ENCODE measurements around the gene SAMD3.
"Not testable (repeated sequence)": the region's sequence is repeated elsewhere in the genome, so short reads cannot be mapped to it uniquely, and the experiment has no call there.

The SAMD3 gene

DNA sequence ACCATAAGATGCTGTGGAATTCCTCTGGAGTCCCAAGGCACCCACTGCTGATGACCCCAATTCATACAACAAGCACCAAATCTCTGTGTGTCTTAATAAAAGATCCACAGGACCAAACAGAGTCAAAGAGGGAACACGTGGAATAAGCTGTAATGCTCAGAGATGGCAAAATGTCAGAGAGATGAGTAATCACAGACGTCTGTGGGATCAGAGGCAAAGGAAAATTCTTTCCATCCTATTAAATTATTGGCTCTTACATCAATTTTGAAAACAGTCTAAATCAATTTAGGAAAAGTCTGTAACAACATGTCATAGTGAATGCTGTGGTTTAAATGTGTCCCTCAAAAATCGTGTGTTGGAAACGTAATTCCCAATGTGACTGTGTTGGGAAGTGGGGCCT, 17.5 kb upstream of the SAMD3 start:
- Histone ChIP-seq H4K8ac (ENCODE audit: low read length) (no peak overlapping the region), H2BK12ac (ENCODE audit: low read length in 2 of 2) (no peak overlapping the region), H4K91ac (ENCODE audit: low read length) (no peak overlapping the region), H2BK15ac (ENCODE audit: low read depth, poor library complexity, severe bottlenecking) (no peak overlapping the region), H2BK5ac (ENCODE audit: low read depth, low read length, poor library complexity, severe bottlenecking) (no peak overlapping the region), H3K4me2 (ENCODE audit: low read length, poor library complexity, severe bottlenecking) (no peak overlapping the region), H3K27me3 (ENCODE audit: control insufficient read depth in 1 of 2, insufficient read depth in 1 of 2, low read length in 2 of 2) (no peaks in the 10 kb centered on the region), H3K9me3 (ENCODE audit: control insufficient read depth, low read length) (no peaks in the 10 kb centered on the region), H3K79me1 (replicated peaks; ENCODE audit: low read length, poor library complexity, severe bottlenecking) (no peaks in the 10 kb centered on the region), H2AK5ac (ENCODE audit: low read length, severe bottlenecking) (no peak overlapping the region), H3K36me3 (ENCODE audit: control insufficient read depth in 1 of 2, insufficient read depth in 2 of 2, low read depth in 1 of 2, low read length in 2 of 2) (no peaks in the 10 kb centered on the region), H3K23ac (ENCODE audit: low read length in 2 of 2) (no peak overlapping the region), H3K14ac (ENCODE audit: low read length in 2 of 2) (no peak overlapping the region), H3K4me3 (ENCODE audit: insufficient read depth in 1 of 2, low read depth in 1 of 2, low read length in 2 of 2) (no peak overlapping the region), H3K4ac (ENCODE audit: low read depth in 1 of 2, low read length in 2 of 2) (no peak overlapping the region), H3K27ac (ENCODE audit: low read length, poor library complexity, severe bottlenecking) (no peak overlapping the region), H3K9ac (ENCODE audit: low read length) (peak overlapping the region; percentile 22), H3K18ac (ENCODE audit: low read depth in 1 of 2, low read length in 2 of 2) (no peak overlapping the region), H3K4me1 (ENCODE audit: control insufficient read depth, insufficient read depth, low read depth, low read length) (no peaks in the 10 kb centered on the region), H2BK120ac (ENCODE audit: low read depth, low read length) (no peak overlapping the region), H2AFZ (ENCODE audit: low read depth, low read length) (no peak overlapping the region)
- 95% methylated on average over 2 of the region's 4 CpGs for WGBS
- peak; percentile 19 for DNase-seq

DNA sequence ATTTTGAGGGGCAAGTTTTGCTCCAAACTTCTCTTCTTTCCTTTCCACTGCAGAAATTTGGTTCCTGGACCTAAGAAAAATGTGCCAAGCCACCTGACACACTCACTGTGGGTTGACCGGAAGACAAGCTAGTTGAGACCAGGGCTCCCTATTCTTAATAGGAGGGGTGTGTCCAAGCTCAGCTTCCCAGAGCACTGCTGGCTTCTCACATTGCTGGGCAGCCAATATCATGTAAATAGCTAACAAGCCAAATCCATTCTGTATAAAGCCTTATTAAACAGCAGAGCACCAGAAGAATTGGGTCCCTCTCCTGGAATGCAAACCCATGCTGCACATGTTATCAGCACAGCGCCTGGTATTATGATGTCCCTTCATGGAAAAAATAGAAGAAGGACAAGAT, 17.0 kb upstream of the SAMD3 start:
- no peak overlapping the region for H4K8ac ChIP-seq (ENCODE audit: low read length)

DNA sequence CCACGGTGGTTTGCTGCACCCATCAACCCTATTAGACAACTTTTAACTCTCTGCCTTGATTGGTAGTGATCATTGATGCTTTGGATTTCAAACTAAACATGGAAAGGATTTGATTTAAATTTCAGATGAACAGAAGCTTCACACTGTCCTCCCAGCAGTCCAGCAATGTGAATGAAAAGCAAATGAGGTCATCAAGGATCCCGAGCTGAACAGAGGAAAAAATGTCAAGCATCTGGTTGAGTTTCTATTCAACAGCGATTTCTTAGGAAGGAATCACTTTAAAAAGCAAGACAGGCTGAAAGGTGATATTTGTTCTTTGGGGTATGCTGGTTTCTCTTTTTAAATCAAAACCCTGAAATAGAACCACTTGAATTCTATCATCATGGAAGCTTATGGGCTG, 10.6 kb upstream of the SAMD3 start:
- Histone ChIP-seq H3K9me3 (ENCODE audit: control insufficient read depth, low read length) (no peaks in the 10 kb centered on the region), H3K4me3 (ENCODE audit: insufficient read depth in 1 of 2, low read depth in 1 of 2, low read length in 2 of 2) (no peak overlapping the region), H2AFZ (ENCODE audit: low read depth, low read length) (no peak overlapping the region), H3K4me2 (ENCODE audit: low read length, poor library complexity, severe bottlenecking) (no peak overlapping the region), H4K91ac (ENCODE audit: low read length) (no peak overlapping the region), H3K4ac (ENCODE audit: low read depth in 1 of 2, low read length in 2 of 2) (no peak overlapping the region), H2BK5ac (ENCODE audit: low read depth, low read length, poor library complexity, severe bottlenecking) (no peak overlapping the region), H3K23ac (ENCODE audit: low read length in 2 of 2) (no peak overlapping the region), H2AK5ac (ENCODE audit: low read length, severe bottlenecking) (no peak overlapping the region), H3K14ac (ENCODE audit: low read length in 2 of 2) (no peak overlapping the region), H4K8ac (ENCODE audit: low read length) (no peak overlapping the region), H2BK15ac (ENCODE audit: low read depth, poor library complexity, severe bottlenecking) (no peak overlapping the region), H3K18ac (ENCODE audit: low read depth in 1 of 2, low read length in 2 of 2) (no peak overlapping the region), H3K9ac (ENCODE audit: low read length) (no peak overlapping the region), H2BK12ac (ENCODE audit: low read length in 2 of 2) (no peak overlapping the region), H3K36me3 (ENCODE audit: control insufficient read depth in 1 of 2, insufficient read depth in 2 of 2, low read depth in 1 of 2, low read length in 2 of 2) (no peaks in the 10 kb centered on the region), H3K27ac (ENCODE audit: low read length, poor library complexity, severe bottlenecking) (peak overlapping the region; percentile 7), H3K27me3 (ENCODE audit: control insufficient read depth in 1 of 2, insufficient read depth in 1 of 2, low read length in 2 of 2) (no peaks in the 10 kb centered on the region), H3K4me1 (ENCODE audit: control insufficient read depth, insufficient read depth, low read depth, low read length) (peaks cover 3% of the 10 kb centered on the region), H2BK120ac (ENCODE audit: low read depth, low read length) (no peak overlapping the region), H3K79me1 (replicated peaks; ENCODE audit: low read length, poor library complexity, severe bottlenecking) (no peaks in the 10 kb centered on the region)
- WGBS: 3% methylated on average over 2 of the region's 3 CpGs
- DNase-seq: peak; percentile 10

More for the DNA sequence above, 17.0 kb upstream of the SAMD3 start:
- no peak overlapping the region for H3K4me3 ChIP-seq (ENCODE audit: insufficient read depth in 1 of 2, low read depth in 1 of 2, low read length in 2 of 2)
- DNase-seq: no peak
- 90% methylated on average over 2 of the region's 2 CpGs for WGBS
- H2BK15ac ChIP-seq (ENCODE audit: low read depth, poor library complexity, severe bottlenecking): no peak overlapping the region
- H3K4ac ChIP-seq (ENCODE audit: low read depth in 1 of 2, low read length in 2 of 2): no peak overlapping the region
- no peak overlapping the region for H2BK12ac ChIP-seq (ENCODE audit: low read length in 2 of 2)
- H3K14ac ChIP-seq (ENCODE audit: low read length in 2 of 2): no peak overlapping the region
- H3K9ac ChIP-seq (ENCODE audit: low read length): no peak overlapping the region
- no peaks in the 10 kb centered on the region for H3K4me1 ChIP-seq (ENCODE audit: control insufficient read depth, insufficient read depth, low read depth, low read length)
- no peaks in the 10 kb centered on the region for H3K27me3 ChIP-seq (ENCODE audit: control insufficient read depth in 1 of 2, insufficient read depth in 1 of 2, low read length in 2 of 2)
- H3K27ac ChIP-seq (ENCODE audit: low read length, poor library complexity, severe bottlenecking): no peak overlapping the region
- no peaks in the 10 kb centered on the region for H3K36me3 ChIP-seq (ENCODE audit: control insufficient read depth in 1 of 2, insufficient read depth in 2 of 2, low read depth in 1 of 2, low read length in 2 of 2)
- H3K79me1 ChIP-seq (replicated peaks; ENCODE audit: low read length, poor library complexity, severe bottlenecking): no peaks in the 10 kb centered on the region
- no peak overlapping the region for H2AFZ ChIP-seq (ENCODE audit: low read depth, low read length)
- H2AK5ac ChIP-seq (ENCODE audit: low read length, severe bottlenecking): no peak overlapping the region
- H3K4me2 ChIP-seq (ENCODE audit: low read length, poor library complexity, severe bottlenecking): no peak overlapping the region
- H2BK120ac ChIP-seq (ENCODE audit: low read depth, low read length): no peak overlapping the region
- H2BK5ac ChIP-seq (ENCODE audit: low read depth, low read length, poor library complexity, severe bottlenecking): no peak overlapping the region
- H3K18ac ChIP-seq (ENCODE audit: low read depth in 1 of 2, low read length in 2 of 2): no peak overlapping the region
- H3K23ac ChIP-seq (ENCODE audit: low read length in 2 of 2): no peak overlapping the region
- no peaks in the 10 kb centered on the region for H3K9me3 ChIP-seq (ENCODE audit: control insufficient read depth, low read length)
- H4K91ac ChIP-seq (ENCODE audit: low read length): no peak overlapping the region

DNA sequence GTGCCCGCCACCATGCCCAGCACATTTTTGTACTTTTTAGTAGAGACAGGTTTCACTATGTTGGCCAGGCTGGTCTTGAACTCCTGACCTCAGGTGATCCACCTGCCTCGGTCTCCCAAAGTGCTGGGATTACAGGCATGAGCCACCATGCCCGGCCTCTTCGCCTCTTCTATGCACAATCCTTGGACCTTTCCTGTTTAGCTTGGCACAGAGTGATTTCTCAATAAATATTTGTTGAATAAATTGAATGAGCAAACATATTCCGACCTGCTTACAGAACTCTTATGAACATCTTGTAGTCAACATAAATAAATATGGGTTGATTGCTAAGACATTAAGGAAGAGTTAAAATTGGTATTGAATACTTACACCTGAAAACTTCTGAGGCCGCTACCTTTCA, 7.8 kb upstream of the SAMD3 start:
- WGBS: 83% methylated on average over 3 of the region's 6 CpGs
- H2BK12ac ChIP-seq (ENCODE audit: low read length in 2 of 2); H3K4me1 ChIP-seq (ENCODE audit: control insufficient read depth, insufficient read depth, low read depth, low read length); H2AFZ ChIP-seq (ENCODE audit: low read depth, low read length); H3K27me3 ChIP-seq (ENCODE audit: control insufficient read depth in 1 of 2, insufficient read depth in 1 of 2, low read length in 2 of 2); H3K79me1 ChIP-seq (replicated peaks; ENCODE audit: low read length, poor library complexity, severe bottlenecking); H4K91ac ChIP-seq (ENCODE audit: low read length); H3K4ac ChIP-seq (ENCODE audit: low read depth in 1 of 2, low read length in 2 of 2); H3K14ac ChIP-seq (ENCODE audit: low read length in 2 of 2); H3K36me3 ChIP-seq (ENCODE audit: control insufficient read depth in 1 of 2, insufficient read depth in 2 of 2, low read depth in 1 of 2, low read length in 2 of 2); H3K9me3 ChIP-seq (ENCODE audit: control insufficient read depth, low read length); H3K18ac ChIP-seq (ENCODE audit: low read depth in 1 of 2, low read length in 2 of 2); H2BK15ac ChIP-seq (ENCODE audit: low read depth, poor library complexity, severe bottlenecking); H3K23ac ChIP-seq (ENCODE audit: low read length in 2 of 2); H3K4me2 ChIP-seq (ENCODE audit: low read length, poor library complexity, severe bottlenecking); DNase-seq; H3K4me3 ChIP-seq (ENCODE audit: insufficient read depth in 1 of 2, low read depth in 1 of 2, low read length in 2 of 2); H3K27ac ChIP-seq (ENCODE audit: low read length, poor library complexity, severe bottlenecking); H3K9ac ChIP-seq (ENCODE audit: low read length); H2AK5ac ChIP-seq (ENCODE audit: low read length, severe bottlenecking); H2BK5ac ChIP-seq (ENCODE audit: low read depth, low read length, poor library complexity, severe bottlenecking); H2BK120ac ChIP-seq (ENCODE audit: low read depth, low read length); H4K8ac ChIP-seq (ENCODE audit: low read length): not testable (repeated sequence)
